ENCODE results near the gene SSTR4. TPM values are rescaled to one million over a fixed set of nuclear protein-coding genes. Genes with fewer than 3 reads are reported as not detected.

Gene SSTR4
- total RNA-seq, 1 donor from 2014 or later, result not detected

- Histone ChIP-seq H3K9me3 (no peaks in the 10 kb centered on the region), H3K4me3 (no peak overlapping the region), H3K4me1 (no peaks in the 10 kb centered on the region), H3K36me3 (no peaks in the 10 kb centered on the region), H3K27ac (no peak overlapping the region), H3K27me3 (no peaks in the 10 kb centered on the region)
- intact Hi-C loops (cut with DNase I), result no loop called here
- ATAC-seq, result no peak
- TF ChIP-seq CTCF (IDR thresholded peaks at IDR 0.05), result no peak
- no peak for DNase-seq
Measured at GRCh38 chr20:23077277-23077676, 42.2 kb downstream of the SSTR4 start.

- DNase-seq (no peak), ATAC-seq (no peak)
- Histone ChIP-seq H3K4me1 (no peaks in the 10 kb centered on the region), H3K4me3 (no peak overlapping the region), H3K9me3 (no peaks in the 10 kb centered on the region), H3K27me3 (no peaks in the 10 kb centered on the region), H3K27ac (no peak overlapping the region), H3K36me3 (no peaks in the 10 kb centered on the region)
- TF ChIP-seq CTCF (IDR thresholded peaks at IDR 0.05), result no peak
- intact Hi-C loops (cut with DNase I), result no loop called here
Measured at GRCh38 chr20:23078351-23079015, 43.4 kb downstream of the SSTR4 start.

GRCh38 chr20:23079016-23079351, 43.9 kb downstream of the SSTR4 start:
- Histone ChIP-seq H3K9me3 (no peaks in the 10 kb centered on the region), H3K27me3 (no peaks in the 10 kb centered on the region), H3K4me1 (no peaks in the 10 kb centered on the region), H3K27ac (no peak overlapping the region), H3K4me3 (no peak overlapping the region), H3K36me3 (no peaks in the 10 kb centered on the region)
- intact Hi-C loops (cut with DNase I), result no loop called here
- ATAC-seq (no peak), DNase-seq (no peak)
- TF ChIP-seq CTCF (IDR thresholded peaks at IDR 0.05), result peak; percentile 10

- Histone ChIP-seq H3K4me1 (no peaks in the 10 kb centered on the region), H3K36me3 (no peaks in the 10 kb centered on the region), H3K9me3 (no peaks in the 10 kb centered on the region), H3K4me3 (no peak overlapping the region), H3K27ac (no peak overlapping the region), H3K27me3 (no peaks in the 10 kb centered on the region)
- no peak for TF ChIP-seq CTCF (IDR thresholded peaks at IDR 0.05)
- DNase-seq (no peak), ATAC-seq (no peak)
- intact Hi-C loops (cut with DNase I), result no loop called here
Measured at GRCh38 chr20:23079926-23080325, 44.8 kb downstream of the SSTR4 start.

- H3K4me1 ChIP-seq, result peaks cover 2% of the 10 kb centered on the region
- no peak overlapping the region for H3K27ac ChIP-seq
- ATAC-seq (no peak), DNase-seq (no peak)
- H3K36me3 ChIP-seq, result no peaks in the 10 kb centered on the region
- no peak for TF ChIP-seq CTCF (IDR thresholded peaks at IDR 0.05)
- H3K9me3 ChIP-seq, result no peaks in the 10 kb centered on the region
- H3K4me3 ChIP-seq, result peak overlapping the region; percentile 50
- intact Hi-C loops (cut with DNase I), result no loop called here
- H3K27me3 ChIP-seq, result no peaks in the 10 kb centered on the region
Measured at GRCh38 chr20:23080521-23080920, 45.4 kb downstream of the SSTR4 start.

All from upper lobe of right lung (tissue), 1 donor.